Measurements from ENCODE around the gene RRP12.
"Not testable (repeated sequence)": the region's sequence is repeated elsewhere in the genome, so short reads cannot be mapped to it uniquely, and the experiment has no call there.

RRP12 gene

DNA sequence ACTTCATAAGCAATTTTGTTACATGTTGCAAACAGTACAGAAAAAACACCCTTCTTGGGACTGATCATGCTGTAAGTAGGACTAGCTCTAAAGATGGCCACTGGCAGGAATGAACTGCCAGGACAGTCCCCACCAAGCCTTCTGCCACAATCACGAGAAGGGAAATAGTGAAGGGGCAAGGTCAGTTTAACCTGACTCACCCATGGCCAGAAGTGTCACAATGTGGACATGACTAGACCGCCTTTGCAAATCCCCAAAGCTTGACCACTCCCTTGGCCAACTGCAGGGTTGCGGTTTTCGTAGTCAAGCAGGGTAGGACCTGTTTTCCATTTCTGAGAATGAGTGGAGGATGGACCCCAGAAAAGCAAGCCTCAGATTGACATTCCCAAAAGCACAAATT lies 47.2 kb downstream of the RRP12 start:
- no peaks in the 10 kb centered on the region for H3K9me3 ChIP-seq
- TF ChIP-seq, protein P1, sequence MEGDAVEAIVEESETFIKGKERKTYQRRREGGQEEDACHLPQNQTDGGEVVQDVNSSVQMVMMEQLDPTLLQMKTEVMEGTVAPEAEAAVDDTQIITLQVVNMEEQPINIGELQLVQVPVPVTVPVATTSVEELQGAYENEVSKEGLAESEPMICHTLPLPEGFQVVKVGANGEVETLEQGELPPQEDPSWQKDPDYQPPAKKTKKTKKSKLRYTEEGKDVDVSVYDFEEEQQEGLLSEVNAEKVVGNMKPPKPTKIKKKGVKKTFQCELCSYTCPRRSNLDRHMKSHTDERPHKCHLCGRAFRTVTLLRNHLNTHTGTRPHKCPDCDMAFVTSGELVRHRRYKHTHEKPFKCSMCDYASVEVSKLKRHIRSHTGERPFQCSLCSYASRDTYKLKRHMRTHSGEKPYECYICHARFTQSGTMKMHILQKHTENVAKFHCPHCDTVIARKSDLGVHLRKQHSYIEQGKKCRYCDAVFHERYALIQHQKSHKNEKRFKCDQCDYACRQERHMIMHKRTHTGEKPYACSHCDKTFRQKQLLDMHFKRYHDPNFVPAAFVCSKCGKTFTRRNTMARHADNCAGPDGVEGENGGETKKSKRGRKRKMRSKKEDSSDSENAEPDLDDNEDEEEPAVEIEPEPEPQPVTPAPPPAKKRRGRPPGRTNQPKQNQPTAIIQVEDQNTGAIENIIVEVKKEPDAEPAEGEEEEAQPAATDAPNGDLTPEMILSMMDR (IDR thresholded peaks at IDR 0.05; ENCODE audit: low read depth, low read length): no peak
- H3K4me1 ChIP-seq: no peaks in the 10 kb centered on the region
- DNase-seq: no peak
- H3K4me3 ChIP-seq (ENCODE audit: low read depth, low read length): no peak overlapping the region
- H3K27me3 ChIP-seq: no peaks in the 10 kb centered on the region
- H3K36me3 ChIP-seq: peaks cover 24% of the 10 kb centered on the region

- TF ChIP-seq, protein P1 (IDR thresholded peaks at IDR 0.05; ENCODE audit: low read depth, low read length): no peak
- no peaks in the 10 kb centered on the region; the same call in 1 of the 2 replicates for H3K36me3 ChIP-seq
- H3K4me3 ChIP-seq (ENCODE audit: low read depth, low read length): no peak overlapping the region
- no peaks in the 10 kb centered on the region for H3K27me3 ChIP-seq
- no peaks in the 10 kb centered on the region for H3K4me1 ChIP-seq
- H3K9me3 ChIP-seq: no peaks in the 10 kb centered on the region
- no peak for DNase-seq
Measured at GRCh38 chr10:97349752-97350513, 51.2 kb downstream of the RRP12 start.

- no peak for DNase-seq
- no peaks in the 10 kb centered on the region for H3K4me1 ChIP-seq
- no peaks in the 10 kb centered on the region for H3K9me3 ChIP-seq
- TF ChIP-seq, protein P1 (IDR thresholded peaks at IDR 0.05; ENCODE audit: low read depth, low read length): no peak
- no peaks in the 10 kb centered on the region for H3K36me3 ChIP-seq
- no peak overlapping the region for H3K4me3 ChIP-seq (ENCODE audit: low read depth, low read length)
- H3K27me3 ChIP-seq: no peaks in the 10 kb centered on the region
Measured at GRCh38 chr10:97347317-97347716, 53.8 kb downstream of the RRP12 start.

DNA sequence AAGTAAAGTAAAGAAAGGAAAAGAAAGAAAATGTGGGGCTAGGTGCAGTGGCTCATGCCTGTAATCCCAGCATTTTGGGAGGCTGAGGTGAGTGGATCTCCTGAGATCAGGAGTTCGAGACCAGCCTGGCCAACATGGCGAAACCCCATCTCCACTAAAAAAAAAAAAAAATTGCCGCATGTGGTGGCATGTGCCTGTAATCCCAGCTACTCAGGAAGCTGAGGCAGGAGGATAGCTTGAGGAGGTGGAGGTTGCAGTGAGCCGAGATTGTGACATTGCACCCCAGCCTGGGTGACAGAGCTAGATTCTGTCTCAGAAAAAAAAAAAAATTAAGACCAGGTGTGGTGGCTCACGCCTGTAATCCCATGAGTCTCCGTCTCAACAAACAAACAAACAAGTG lies 57.5 kb downstream of the RRP12 start:
- H3K4me1 ChIP-seq; H3K36me3 ChIP-seq; H3K9me3 ChIP-seq; H3K27me3 ChIP-seq; H3K4me3 ChIP-seq (ENCODE audit: low read depth, low read length); DNase-seq: not testable (repeated sequence)

DNA sequence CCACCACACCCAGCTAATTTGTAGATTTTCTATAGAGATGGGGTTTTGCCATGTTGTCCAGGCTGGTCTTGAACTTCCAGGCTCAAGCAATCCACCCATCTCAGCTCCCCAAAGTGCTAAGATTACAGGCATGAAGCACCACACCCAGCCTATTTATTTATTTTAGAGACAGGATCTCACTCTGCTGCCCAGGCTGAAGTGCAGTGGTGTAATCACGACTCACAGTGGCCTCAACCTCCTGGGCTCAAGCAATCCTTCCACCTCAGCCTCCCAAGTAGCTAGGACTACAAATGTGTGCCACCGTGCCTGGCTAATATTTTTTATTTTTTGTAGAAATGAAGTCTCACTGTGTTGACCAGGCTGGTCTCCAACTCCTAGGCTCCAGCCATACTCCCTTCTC lies 59.7 kb downstream of the RRP12 start:
- H3K27me3 ChIP-seq: no peaks in the 10 kb centered on the region
- no peaks in the 10 kb centered on the region for H3K9me3 ChIP-seq
- peaks cover 4% of the 10 kb centered on the region; the same call in 1 of the 2 replicates for H3K4me1 ChIP-seq
- H3K36me3 ChIP-seq: no peaks in the 10 kb centered on the region
- no peak overlapping the region for H3K4me3 ChIP-seq (ENCODE audit: low read depth, low read length)
- TF ChIP-seq, protein P1 (IDR thresholded peaks at IDR 0.05; ENCODE audit: low read depth, low read length): no peak
- no peak for DNase-seq

GRCh38 chr10:97338041-97338440 lies 63.1 kb downstream of the RRP12 start:
- no peak for DNase-seq
- Histone ChIP-seq H3K36me3 (no peaks in the 10 kb centered on the region), H3K4me1 (peaks cover 4% of the 10 kb centered on the region; the same call in 1 of the 2 replicates), H3K27me3 (no peaks in the 10 kb centered on the region), H3K4me3 (ENCODE audit: low read depth, low read length) (no peak overlapping the region), H3K9me3 (no peaks in the 10 kb centered on the region)
- TF ChIP-seq, protein P1 (IDR thresholded peaks at IDR 0.05; ENCODE audit: low read depth, low read length): no peak
